Uterus (tissue), 4 donors: ENCODE data around the gene OR5I1. TPM values are rescaled to one million over a fixed set of nuclear protein-coding genes. Genes with fewer than 3 reads are reported as not detected.

Experiments
- DNase-seq, 2 donors: peaks; one replicate each; pipeline ENCODE4 v3.0.0-alpha.2; 2019 to 2020
- H3K27ac ChIP-seq, 2 donors: fragments of 200-600 bp; sonication (generic); 1 replicate in 1 of 2; 2 replicates in 1 of 2; pipeline ENCODE4 v1.5.1; 2016 to 2018
- H3K27me3 ChIP-seq, 2 donors: fragments of 200-600 bp; sonication (generic); one replicate each; pipeline ENCODE4 v1.5.1; 2018 to 2019; ENCODE audit warnings: control low read depth in 1 of 2
- H3K36me3 ChIP-seq, 2 donors: fragments of 200-600 bp; sonication (generic); one replicate each; pipeline ENCODE4 v1.5.1; 2019; ENCODE audit warnings: control low read depth in 1 of 2
- H3K4me1 ChIP-seq, 2 donors: fragments of 200-600 bp; sonication (generic); one replicate each; pipeline ENCODE4 v1.5.1; 2018 to 2019; ENCODE audit warnings: control low read depth in 1 of 2
- H3K4me3 ChIP-seq, 2 donors: fragments of 200-600 bp; sonication (generic); 1 replicate in 1 of 2; 2 replicates in 1 of 2; pipeline ENCODE4 v1.5.1; 2018 to 2019; ENCODE audit warnings: mild to moderate bottlenecking in 1 of 2
- H3K9me3 ChIP-seq, 2 donors: fragments of 200-600 bp; sonication (generic); one replicate each; pipeline ENCODE4 v1.5.1; 2019; ENCODE audit warnings: control low read depth in 1 of 2
- CTCF ChIP-seq, 4 experiments: fragments of 200-600 bp in 2 of 4; fragments of 450-650 bp in 2 of 4; sonication (generic) in 2 of 4; IDR thresholded peaks; one replicate each; pipeline ENCODE4 v1.5.1; 2016 to 2019; ENCODE audit warnings: antibody characterized with exemption in 4 of 4, mild to moderate bottlenecking in 2 of 4, moderate library complexity in 1 of 4
- POLR2A ChIP-seq, 2 donors: fragments of 450-650 bp; IDR thresholded peaks; one replicate each; pipeline ENCODE4 v1.6.1; 2016; ENCODE audit warnings: antibody characterized with exemption in 2 of 2, mild to moderate bottlenecking in 1 of 2, moderate library complexity in 1 of 2
- intact Hi-C: fragments of 100-400 bp; cut with DNase I; formaldehyde crosslinking; loops from one replicate; pipeline ENCODE4 v1.15.1; 2023; ENCODE audit warnings: low total_unique reads
- total RNA-seq, 4 donors: library from RNA; depleted of rRNA in 3 of 4; stranded (reverse); fragments of >200 nt in 3 of 4; gene quantifications; one replicate each; pipeline versions ENCODE4 v1.1.0 to v1.2.4, GENCODE V29; 2014 to 2023
- donor health status: DM: yes; HTN: yes; CAD: no.

OR5I1 gene
- total RNA-seq, 4 donors from 2014 or later, result not detected

DNA sequence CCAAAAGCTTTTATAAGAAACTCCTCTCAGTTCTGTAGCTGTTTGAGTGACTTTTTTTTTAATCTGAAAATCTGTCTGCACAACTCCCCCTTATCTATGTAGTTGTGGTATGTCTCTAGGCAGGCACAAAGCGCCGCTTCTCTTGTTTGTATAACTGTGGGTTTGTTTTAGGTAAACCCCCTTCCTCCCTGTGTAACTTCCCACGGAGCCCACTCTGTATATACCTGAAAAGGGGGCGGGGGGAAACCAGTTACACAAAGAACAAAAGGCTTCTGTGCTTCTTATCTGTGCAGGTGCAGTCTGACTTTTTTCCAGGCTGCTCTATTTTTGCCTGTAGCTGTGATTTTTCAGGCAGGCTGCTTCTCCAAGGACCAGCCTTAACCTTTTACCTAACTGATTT is 20.3 kb upstream of the OR5I1 start:
- TF ChIP-seq CTCF (IDR thresholded peaks at IDR 0.05), result no peak
- no peak for TF ChIP-seq POLR2A (IDR thresholded peaks at IDR 0.05)
- no peak for DNase-seq
- intact Hi-C loops, result no loop called here
- Histone ChIP-seq H3K4me3 (no peak overlapping the region), H3K9me3 (no peaks in the 10 kb centered on the region), H3K27me3 (no peaks in the 10 kb centered on the region), H3K27ac (no peak overlapping the region), H3K36me3 (no peaks in the 10 kb centered on the region), H3K4me1 (no peaks in the 10 kb centered on the region)

DNA sequence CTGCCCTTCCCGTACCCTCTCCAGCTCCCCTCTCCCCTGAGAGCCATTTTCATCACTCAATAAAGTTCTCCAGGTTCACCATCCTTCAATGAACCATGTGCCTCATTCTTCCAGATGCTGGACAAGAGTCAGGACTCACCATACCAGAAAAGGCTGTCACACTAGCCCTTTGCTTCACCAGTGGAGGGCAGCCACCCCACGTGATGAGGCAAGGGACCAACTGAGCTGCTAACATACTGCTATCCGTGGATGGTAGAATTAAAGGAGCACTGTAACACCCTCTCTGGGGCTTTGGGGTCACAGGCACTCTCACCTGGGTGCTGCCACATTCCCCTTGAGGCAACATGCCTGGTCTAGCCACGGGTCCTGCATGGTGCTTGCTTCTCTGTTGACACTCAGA is 13.1 kb upstream of the OR5I1 start:
- H3K27me3 ChIP-seq, result no peaks in the 10 kb centered on the region
- TF ChIP-seq POLR2A (IDR thresholded peaks at IDR 0.05) (no peak), CTCF (IDR thresholded peaks at IDR 0.05) (no peak)
- H3K4me3 ChIP-seq, result no peak overlapping the region
- no peak for DNase-seq
- H3K27ac ChIP-seq, result no peak overlapping the region
- no peaks in the 10 kb centered on the region for H3K9me3 ChIP-seq
- intact Hi-C loops, result no loop called here
- H3K36me3 ChIP-seq, result no peaks in the 10 kb centered on the region
- no peaks in the 10 kb centered on the region for H3K4me1 ChIP-seq

DNA sequence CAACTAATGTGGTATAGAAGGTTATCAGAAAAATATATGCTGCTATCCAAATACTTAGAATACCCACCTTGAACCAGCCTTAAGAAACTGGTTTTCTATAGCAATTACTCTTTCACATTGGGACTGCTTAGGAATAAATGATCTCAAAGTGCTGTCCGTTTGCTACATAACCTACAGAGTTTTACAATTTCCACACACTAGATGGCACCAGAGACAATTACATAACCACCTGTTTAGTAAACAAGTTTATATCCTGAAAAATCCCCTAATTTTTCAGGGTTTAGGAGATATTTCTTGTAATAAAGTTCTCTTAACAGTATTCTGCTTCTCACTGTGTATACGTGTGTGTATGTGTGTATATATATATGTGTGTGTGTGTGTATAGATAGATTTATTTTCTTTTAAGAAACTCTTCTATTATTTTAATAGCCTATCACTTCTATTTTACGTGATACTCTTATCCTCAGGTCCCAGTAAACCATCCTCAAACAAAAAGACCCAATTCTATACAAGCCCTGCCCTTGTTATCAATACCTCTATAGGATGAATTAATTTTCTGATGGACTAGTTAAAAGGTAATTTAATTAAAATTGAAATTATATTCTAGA is 6.7 kb upstream of the OR5I1 start:
- Histone ChIP-seq H3K27ac (no peak overlapping the region), H3K36me3 (no peaks in the 10 kb centered on the region), H3K4me1 (no peaks in the 10 kb centered on the region), H3K9me3 (no peaks in the 10 kb centered on the region), H3K27me3 (no peaks in the 10 kb centered on the region), H3K4me3 (no peak overlapping the region)
- DNase-seq, result no peak
- no peak for TF ChIP-seq POLR2A (IDR thresholded peaks at IDR 0.05)
- TF ChIP-seq CTCF (IDR thresholded peaks at IDR 0.05), result peak in 1 of 4 experiments; percentile 11
- intact Hi-C loops, result no loop called here

DNA sequence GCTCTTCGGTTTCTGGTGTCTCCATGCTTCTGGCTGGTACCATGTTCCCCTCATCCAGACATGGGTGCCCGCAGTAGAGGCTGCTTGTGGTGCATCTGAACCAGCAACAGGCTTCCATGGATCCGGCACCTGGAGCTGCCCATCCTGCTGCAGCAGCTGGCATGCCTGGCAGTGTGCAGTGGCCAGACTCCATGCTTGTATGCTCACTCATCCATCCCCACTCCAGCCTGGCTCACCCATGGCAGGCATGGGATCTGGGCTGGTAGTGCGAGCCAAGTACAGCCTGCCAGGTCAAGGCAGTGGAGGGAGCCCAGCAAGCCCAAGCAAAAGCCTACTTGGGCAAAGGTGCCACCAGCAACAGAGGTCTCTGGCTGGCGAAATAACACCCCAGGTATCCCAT is 15.7 kb downstream of the OR5I1 start:
- Histone ChIP-seq H3K27me3 (no peaks in the 10 kb centered on the region), H3K36me3 (no peaks in the 10 kb centered on the region), H3K4me3 (no peak overlapping the region), H3K9me3 (no peaks in the 10 kb centered on the region), H3K4me1 (no peaks in the 10 kb centered on the region), H3K27ac (no peak overlapping the region)
- DNase-seq, result no peak
- no peak for TF ChIP-seq CTCF (IDR thresholded peaks at IDR 0.05)
- TF ChIP-seq POLR2A (IDR thresholded peaks at IDR 0.05), result no peak
- intact Hi-C loops, result no loop called here

DNA sequence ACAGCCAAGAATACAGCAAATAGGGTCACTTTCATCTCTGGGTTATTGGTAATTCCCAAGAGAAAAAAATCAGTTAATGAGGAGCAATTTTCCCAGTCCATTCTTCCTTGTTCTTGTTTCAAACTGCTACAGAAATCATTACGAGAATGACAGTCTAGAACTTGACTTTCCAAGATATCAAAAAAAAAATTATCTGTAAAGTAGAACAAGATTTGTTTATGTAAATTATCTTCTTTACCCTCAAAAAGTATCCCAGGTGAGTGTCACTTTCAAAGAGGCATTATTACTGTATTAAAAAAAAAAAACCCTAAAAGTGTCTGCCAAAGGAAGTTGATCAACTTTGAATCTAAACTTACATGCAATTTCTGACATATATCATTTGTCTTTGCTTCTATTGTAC is 21.7 kb downstream of the OR5I1 start, which contains the start of gene OR5W2:
TSS of gene OR5W2 (minus strand) at position 101 of the 400 bp plus-strand sequence. CDS start at position 101, 0 bp downstream.
- intact Hi-C loops, result no loop called here
- TF ChIP-seq POLR2A (IDR thresholded peaks at IDR 0.05) (no peak), CTCF (IDR thresholded peaks at IDR 0.05) (no peak)
- no peaks in the 10 kb centered on the region for H3K9me3 ChIP-seq
- no peaks in the 10 kb centered on the region for H3K27me3 ChIP-seq
- no peaks in the 10 kb centered on the region for H3K4me1 ChIP-seq
- H3K36me3 ChIP-seq, result no peaks in the 10 kb centered on the region
- H3K4me3 ChIP-seq, result no peak within 1 kb of the TSS
- no peak for DNase-seq
- H3K27ac ChIP-seq, result no peak within 1 kb of the TSS
